ENCODE results near the gene MGMT. TPM values are rescaled to one million over a fixed set of nuclear protein-coding genes. Genes with fewer than 3 reads are reported as not detected.

MGMT gene
- total RNA-seq, 2 donors from 2014 or later: 26.9 to 27.7 TPM

DNA sequence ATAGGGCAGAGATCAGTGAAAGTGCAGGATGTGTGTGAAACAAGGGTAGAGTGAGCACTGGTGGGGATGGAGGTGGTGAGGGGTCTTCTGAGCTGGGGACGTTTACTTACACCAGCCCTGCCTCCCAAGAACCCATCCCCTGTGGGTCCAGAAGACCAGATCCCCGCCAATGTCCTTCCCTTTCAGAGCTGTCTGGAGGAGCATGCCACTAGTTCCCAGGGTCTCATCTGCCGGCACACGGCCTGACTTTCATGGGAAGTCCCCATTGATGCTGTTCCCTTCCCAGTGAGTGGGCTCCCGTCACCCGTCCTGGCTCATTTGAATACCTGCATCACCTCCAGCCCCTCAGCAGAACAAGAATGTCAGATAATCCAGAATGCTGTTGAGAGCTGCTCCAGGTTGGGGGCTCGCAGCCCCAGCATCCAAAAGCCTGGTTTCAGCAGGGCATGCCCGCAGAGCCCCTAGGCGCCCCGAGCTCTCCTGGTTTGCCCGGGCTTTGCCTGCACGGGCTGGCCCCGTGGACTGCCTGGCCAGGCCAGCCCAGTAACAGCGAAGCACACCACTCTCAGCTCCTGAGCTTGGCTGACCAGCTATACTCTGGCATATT, 246.7 kb downstream of the MGMT start:
- Mint-ChIP-seq H3K27ac (no peak overlapping the region), H3K9me3 (peaks cover 0 to 3% of the 10 kb centered on the region in 2 donors), H3K36me3 (peaks cover 5 to 24% of the 10 kb centered on the region in 2 donors)
- ATAC-seq: peak in 1 of 2 donors; percentile 22
- DNase-seq (ENCODE audit: low spot score in 2 of 2): no peak

DNA sequence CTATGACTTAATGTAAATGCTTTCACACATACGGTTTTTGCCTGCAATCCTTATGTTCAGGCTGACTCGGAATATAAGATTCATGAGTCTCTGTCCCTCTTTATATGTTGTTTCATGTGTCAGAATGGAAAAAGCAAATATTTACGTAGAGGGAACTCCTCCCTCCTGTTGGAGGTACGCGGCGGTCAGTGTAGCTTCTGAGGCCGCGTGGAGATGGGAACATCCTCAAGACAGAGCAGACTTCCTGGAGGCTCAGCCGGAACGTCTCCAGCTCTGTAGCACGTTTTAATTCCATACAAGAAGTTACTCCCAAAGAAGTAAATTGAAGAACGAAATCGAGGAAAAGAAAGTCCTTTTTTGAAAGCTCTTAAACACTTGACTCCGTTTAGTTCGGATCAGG, 248.8 kb downstream of the MGMT start:
- no peak overlapping the region for H3K27ac Mint-ChIP-seq
- H3K36me3 Mint-ChIP-seq: peaks cover 16 to 44% of the 10 kb centered on the region in 2 donors
- ATAC-seq (no peak), DNase-seq (ENCODE audit: low spot score in 2 of 2) (no peak)
- peaks cover 9 to 12% of the 10 kb centered on the region in 2 donors for H3K9me3 Mint-ChIP-seq

DNA sequence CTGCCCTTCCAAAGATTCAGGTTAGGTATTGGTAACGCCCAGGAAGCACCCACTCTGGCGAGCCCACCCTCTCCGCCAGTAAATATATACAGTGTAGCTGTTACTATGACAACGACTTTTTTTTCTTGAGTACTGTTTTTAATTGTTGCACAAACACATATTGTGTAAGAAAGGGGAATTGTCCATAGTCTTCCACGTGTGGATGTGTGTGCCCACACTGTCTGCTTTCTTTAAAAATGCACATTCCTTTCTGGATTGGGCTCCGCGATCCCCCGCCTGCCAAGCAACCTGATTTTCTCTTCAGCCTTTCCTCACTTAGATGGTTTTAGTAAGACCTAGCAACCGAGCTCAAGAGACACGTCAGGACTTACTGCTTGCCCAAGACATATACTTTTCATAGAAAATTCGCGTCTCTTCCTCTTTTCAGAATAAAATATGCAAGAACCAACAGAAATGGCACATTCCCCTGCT, 249.2 kb downstream of the MGMT start:
- DNase-seq (ENCODE audit: low spot score in 2 of 2): no peak
- H3K27ac Mint-ChIP-seq: no peak overlapping the region
- no peak for ATAC-seq
- H3K36me3 Mint-ChIP-seq: peaks cover 20 to 48% of the 10 kb centered on the region in 2 donors
- peaks cover 13 to 17% of the 10 kb centered on the region in 2 donors for H3K9me3 Mint-ChIP-seq

DNA sequence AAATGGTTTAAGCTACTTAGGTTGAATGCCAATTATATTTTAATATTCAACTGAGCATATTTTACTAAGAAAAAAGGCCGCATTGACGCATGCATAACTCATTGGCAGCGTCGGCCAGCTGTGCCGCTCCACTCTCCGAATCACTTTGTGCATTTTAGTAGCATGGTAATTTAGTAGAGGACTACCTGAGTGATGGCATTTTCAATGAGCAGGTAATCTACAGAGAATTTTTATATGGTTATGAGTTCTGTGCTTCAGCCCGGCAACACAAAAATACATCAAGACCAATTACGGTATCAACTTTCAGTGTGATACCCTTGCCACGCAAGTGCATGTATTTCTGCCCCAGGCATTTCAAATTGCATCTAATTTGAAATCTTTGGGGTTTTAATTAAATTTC, 249.8 kb downstream of the MGMT start:
- no peak for DNase-seq (ENCODE audit: low spot score in 2 of 2)
- peaks cover 22 to 50% of the 10 kb centered on the region in 2 donors for H3K36me3 Mint-ChIP-seq
- no peak overlapping the region for H3K27ac Mint-ChIP-seq

DNA sequence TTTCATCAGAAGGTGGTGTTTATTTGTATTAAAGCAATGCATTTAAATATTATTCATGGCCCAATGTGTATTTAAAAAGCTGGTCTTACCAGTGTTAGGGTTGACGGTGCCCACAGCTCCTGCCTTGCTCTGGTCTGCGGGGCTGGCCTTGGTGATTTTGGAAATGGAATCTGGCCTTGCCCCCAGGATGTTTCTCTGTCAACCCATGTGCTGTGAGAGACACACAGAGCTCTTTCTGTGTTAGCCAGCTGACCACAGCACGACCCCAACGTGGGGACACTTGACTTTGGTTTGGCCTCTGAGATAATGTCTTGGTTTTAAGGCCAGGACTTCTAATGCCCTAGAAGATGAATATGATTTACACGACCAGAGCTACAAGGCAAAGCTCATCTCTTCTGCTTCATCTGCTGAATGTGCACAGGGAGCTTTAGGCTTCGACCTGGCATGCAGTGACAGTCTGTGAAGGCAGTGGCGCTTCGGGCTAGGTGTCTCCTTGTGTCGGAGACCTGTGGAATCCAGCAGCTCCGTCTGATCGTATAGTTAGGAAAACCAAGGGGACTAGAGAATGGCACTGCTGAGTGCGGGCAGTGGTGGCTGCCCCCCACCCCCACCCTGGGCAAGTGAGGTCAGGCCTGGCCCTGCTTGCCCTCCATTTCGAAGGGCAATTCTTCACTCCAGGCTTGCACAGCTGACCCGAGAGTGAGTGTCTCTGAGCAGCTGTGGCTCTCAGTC, 250.9 kb downstream of the MGMT start:
- H3K36me3 Mint-ChIP-seq: peaks cover 28 to 50% of the 10 kb centered on the region in 2 donors
- H3K27ac Mint-ChIP-seq: no peak overlapping the region
- H3K9me3 Mint-ChIP-seq: peaks cover 17 to 18% of the 10 kb centered on the region in 2 donors
- ATAC-seq (no peak), DNase-seq (ENCODE audit: low spot score in 2 of 2) (no peak)

More for the DNA sequence above, 249.8 kb downstream of the MGMT start:
- H3K9me3 Mint-ChIP-seq: peaks cover 17 to 18% of the 10 kb centered on the region in 2 donors
- ATAC-seq: no peak

DNA sequence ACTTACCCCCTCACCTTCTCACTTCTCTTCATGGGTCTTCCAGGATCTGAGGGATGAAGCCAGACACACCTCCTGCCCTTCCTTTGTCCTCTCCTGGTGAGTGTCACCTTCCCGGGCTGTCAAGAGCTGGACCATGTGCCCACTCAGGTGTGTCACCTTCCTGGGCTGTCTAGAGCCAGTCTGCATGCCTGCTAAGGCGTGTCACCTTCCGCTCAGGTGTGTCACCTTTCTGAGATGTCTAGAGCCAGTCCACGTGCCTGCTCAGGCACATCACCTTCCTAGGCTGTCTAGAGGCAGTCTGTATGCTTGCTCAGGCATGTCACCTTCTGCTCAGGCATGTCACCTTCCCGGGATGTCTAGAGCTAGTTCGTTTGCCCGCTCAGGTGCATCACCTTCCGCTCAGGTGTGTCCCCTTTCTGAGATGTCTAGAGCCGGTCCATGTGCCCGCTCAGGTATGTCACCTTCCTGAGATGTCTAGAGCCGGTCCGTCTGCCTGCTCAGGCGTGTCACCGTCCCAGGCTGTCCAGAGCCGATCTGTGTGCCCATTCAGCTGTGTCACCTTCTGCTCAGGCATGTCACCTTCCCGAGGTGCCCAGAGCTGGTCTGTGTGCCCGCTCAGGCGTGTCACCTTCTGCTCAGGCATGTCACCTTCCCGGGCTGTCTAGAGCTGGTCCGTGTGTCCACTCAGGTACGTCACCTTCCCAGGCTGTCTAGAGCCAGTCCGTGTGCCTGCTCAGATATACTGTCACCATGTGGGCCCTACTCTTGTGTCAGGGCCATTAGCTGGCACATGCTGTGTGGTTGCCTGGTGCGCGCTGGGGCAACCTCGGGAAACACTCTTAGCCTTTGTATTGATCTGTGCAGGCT, 251.7 kb downstream of the MGMT start:
- ATAC-seq (no peak), DNase-seq (ENCODE audit: low spot score in 2 of 2) (peak in 1 of 2 donors; percentile 28)
- Mint-ChIP-seq H3K27ac (no peak overlapping the region), H3K9me3 (peaks cover 17 to 18% of the 10 kb centered on the region in 2 donors), H3K36me3 (peaks cover 34 to 53% of the 10 kb centered on the region in 2 donors)

DNA sequence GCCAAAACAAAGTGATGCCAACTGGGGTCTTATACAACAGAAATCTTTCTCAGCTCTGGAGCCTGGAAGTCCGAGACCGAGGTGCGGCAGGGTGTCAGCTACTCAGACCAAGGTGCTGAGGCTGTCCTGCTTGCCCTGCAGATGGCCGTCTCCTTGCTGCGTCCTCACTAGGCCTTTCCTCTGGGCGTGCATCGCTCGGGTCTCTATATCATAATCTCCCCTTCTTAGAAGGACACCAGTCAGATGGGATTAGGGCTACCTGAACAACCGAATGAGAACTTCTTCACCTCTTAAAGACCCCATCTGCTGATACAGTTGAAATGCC, 252.3 kb downstream of the MGMT start:
- H3K27ac Mint-ChIP-seq: no peak overlapping the region
- H3K36me3 Mint-ChIP-seq: peaks cover 38 to 59% of the 10 kb centered on the region in 2 donors
- peaks cover 18 to 19% of the 10 kb centered on the region in 2 donors for H3K9me3 Mint-ChIP-seq
- no peak for DNase-seq (ENCODE audit: low spot score in 2 of 2)
- ATAC-seq: no peak

DNA sequence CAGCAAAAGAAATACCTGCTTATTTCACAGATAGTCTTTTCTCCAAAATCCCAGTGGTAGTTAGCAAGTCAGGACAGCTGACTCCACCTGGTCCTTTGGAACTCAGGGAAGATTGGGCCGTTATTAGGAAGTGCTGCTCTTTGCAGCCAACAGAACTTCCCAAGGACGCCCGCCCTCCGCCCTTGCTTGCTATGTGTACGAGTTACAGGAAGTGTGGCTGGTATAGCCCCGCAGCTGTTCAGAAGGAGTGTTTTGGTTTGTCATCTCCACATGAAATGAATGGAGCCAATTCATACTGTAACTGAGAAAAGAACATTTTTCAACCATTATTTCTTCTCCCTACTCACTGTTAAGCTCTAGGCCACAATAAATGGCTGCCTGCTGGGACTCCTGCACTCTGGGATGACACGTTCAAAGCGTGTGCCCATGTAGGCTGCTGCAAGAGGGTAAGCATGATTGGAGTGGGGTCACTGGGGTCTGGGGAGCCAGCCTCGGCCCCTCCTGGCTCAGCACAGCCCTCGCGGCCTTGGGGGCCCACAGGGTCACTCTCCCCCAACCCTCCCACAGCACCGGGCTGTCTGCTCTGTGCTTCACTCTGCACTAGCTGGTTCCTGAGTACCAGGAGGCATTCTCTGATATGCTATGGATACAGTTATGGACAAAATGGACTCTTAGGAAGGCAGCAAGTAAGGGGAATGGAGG, 253.0 kb downstream of the MGMT start:
- ATAC-seq: peak in 1 of 2 donors; percentile 37
- Mint-ChIP-seq H3K27ac (peak overlapping the region in 1 of 2 donors; percentile 22), H3K36me3 (peaks cover 43 to 66% of the 10 kb centered on the region in 2 donors), H3K9me3 (peaks cover 18 to 21% of the 10 kb centered on the region in 2 donors)
- no peak for DNase-seq (ENCODE audit: low spot score in 2 of 2)

DNA sequence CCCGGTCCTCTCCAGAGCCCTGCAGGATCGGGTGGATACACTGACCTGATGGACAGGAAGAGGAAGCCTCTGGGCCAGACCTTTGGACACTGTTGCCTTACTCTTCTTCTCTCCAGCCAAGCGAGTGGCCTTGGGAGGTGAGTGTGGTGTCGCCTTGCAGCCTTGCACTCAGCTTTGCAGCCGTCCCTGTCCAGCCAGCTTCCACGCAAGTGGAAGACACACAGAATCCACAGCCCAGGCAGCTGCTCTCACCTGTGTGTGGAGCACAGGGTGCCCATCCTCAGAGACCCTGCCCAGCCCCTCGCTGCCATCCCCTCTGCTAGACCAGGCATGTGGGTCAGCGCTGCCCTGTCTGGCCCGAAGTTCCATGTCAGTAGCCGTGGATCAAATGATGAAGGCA, 258.0 kb downstream of the MGMT start:
- Mint-ChIP-seq H3K36me3 (peaks cover 59 to 70% of the 10 kb centered on the region in 2 donors), H3K9me3 (peaks cover 18 to 25% of the 10 kb centered on the region in 2 donors), H3K27ac (peak overlapping the region in 1 of 2 donors; percentile 25)
- no peak for DNase-seq (ENCODE audit: low spot score in 2 of 2)
- ATAC-seq: no peak

DNA sequence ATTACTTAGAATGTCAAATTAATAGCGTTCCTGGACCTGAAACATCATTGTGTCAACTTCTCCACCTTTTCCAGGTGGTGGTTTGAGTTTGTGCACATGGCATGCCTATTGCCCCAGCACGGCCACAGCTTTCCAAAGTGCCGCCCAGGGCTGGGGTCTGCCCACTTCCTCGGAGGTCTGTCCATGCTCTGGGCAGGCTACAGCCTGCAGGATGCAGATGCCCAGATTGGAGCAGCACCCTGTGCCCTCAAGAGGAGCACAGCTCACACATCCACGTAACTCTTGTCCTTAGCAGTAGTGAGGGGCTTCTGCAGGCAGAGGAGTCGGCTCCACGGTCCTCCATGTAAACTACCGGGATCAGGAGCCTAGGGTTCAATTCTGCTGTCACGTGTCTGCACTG, 258.4 kb downstream of the MGMT start:
- Mint-ChIP-seq H3K36me3 (peaks cover 58 to 70% of the 10 kb centered on the region in 2 donors), H3K9me3 (peaks cover 18 to 23% of the 10 kb centered on the region in 2 donors), H3K27ac (no peak overlapping the region)
- ATAC-seq (no peak), DNase-seq (ENCODE audit: low spot score in 2 of 2) (no peak)

DNA sequence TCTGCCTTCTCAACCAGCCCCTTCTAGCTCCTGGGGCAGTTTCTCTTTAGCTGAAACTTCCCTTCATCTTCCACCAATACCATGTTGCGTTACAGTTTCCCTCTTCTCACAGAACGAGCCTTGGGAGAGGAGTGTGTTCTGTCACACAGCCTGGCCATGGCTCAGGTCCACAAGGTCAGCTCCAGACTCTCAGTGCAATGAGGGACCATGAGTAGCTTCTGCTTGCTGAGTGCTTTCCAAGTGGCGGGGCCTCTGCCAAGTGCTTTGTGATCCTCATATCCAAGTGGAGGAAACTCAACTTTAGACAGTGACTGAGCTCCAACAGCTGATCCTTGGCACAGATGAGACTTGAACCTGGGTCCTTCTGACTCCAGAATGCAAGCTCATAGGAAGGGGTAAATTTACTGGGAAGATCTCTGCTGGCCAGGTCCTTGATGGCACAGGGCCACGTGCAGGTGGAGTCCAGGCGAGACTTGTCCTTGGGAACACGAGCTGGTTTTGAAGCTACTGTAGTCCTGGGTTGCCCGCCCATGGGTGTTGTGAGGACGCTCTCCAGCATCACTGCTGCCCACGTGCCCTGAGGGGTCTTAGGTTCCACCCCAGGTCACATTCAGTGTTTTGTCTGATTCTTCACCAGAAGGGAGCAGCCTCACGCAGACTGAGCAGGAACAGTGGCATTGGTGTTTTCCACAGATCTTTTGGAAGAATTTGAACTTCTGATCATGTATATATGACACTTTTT, 259.0 kb downstream of the MGMT start:
- Mint-ChIP-seq H3K36me3 (peaks cover 53 to 65% of the 10 kb centered on the region in 2 donors), H3K9me3 (peaks cover 15 to 17% of the 10 kb centered on the region in 2 donors), H3K27ac (no peak overlapping the region)
- no peak for ATAC-seq
- DNase-seq (ENCODE audit: low spot score in 2 of 2): no peak

DNA sequence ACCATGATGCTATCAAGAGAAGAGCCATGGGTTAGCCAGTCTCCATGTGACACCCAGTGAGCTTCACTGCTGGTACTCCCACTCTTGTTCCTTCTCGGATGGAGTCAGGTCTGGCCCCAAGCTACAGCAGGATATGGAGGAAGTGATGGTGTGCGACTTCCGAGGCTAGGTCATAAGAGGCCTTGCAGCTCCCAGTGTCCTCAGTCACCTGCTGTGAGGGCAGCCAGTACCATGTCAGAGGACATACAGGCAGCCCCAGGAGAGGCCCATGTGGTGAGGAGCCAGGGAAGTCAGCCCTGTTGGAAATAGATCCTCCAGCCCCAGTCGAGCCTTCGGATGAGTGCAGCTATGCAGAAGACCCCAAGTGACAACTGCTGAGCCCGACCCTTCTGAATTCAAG, 260.0 kb downstream of the MGMT start:
- H3K36me3 Mint-ChIP-seq: peaks cover 49 to 62% of the 10 kb centered on the region in 2 donors
- ATAC-seq (no peak), DNase-seq (ENCODE audit: low spot score in 2 of 2) (no peak)
- H3K9me3 Mint-ChIP-seq: peaks cover 9 to 16% of the 10 kb centered on the region in 2 donors
- no peak overlapping the region for H3K27ac Mint-ChIP-seq

DNA sequence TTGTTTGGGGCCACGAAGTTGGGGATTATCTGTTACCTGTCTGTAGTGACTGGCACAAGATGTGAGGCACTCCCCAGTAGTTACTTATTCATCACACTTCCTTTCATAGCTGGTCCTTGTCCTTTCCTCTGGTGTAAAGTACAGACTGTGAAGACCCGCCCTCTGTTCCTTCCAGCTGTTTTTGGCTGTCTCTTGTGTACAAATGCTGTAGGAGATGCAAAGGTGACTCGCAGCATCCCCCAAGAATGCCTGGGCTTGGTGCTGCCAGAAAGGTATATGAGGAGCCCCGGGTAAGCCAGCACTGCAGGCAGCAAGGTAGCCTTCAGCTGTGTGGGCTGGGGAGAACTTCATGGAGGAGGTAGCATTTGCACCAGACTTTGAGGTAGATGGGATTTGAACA, 260.5 kb downstream of the MGMT start:
- no peak overlapping the region for H3K27ac Mint-ChIP-seq
- H3K36me3 Mint-ChIP-seq: peaks cover 45 to 60% of the 10 kb centered on the region in 2 donors
- DNase-seq (ENCODE audit: low spot score in 2 of 2) (no peak), ATAC-seq (no peak)
- H3K9me3 Mint-ChIP-seq: peaks cover 9 to 16% of the 10 kb centered on the region in 2 donors

DNA sequence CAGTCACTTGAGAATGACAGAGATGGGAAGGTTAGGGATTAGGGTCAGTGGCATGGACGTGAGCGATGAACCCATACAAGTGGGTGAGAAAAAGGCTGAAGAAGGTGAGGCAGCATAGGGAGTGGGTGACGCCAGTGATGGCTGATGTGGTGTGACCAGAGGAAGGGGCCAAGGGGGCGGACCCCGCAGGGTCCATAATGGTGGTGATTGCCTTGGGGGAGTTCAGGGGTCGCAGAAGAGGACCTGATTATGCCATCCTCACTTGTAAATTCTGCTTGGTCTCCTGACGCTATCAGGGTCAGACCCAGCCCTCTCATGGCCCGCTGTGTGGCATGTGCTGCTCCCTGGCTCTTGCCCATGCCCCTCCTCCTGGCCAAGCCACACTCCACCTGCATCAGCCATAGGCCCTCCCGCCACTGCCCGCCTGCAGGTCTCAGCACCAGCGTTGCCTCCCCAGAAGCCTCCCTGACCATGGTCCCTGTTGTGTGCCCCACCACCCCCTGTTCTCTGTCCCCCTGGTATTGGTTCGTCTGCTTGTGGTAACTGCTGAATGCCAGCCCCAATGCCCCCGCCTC, 261.3 kb downstream of the MGMT start:
- no peak for ATAC-seq

More for the DNA sequence above, 261.3 kb downstream of the MGMT start:
- Mint-ChIP-seq H3K9me3 (peaks cover 9 to 16% of the 10 kb centered on the region in 2 donors), H3K36me3 (peaks cover 39 to 54% of the 10 kb centered on the region in 2 donors), H3K27ac (no peak overlapping the region)
- no peak for DNase-seq (ENCODE audit: low spot score in 2 of 2)

Data from activated naive CD4-positive, alpha-beta T cell treated with anti-CD3 and anti-CD28 coated beads, Interleukin-2, amount 50 U/mL, for 72 hours (primary cell).